Measurements from ENCODE around the gene KLHL22.

Gene KLHL22

GRCh38 chr22:20430720-20431510 lies 64.7 kb downstream of the KLHL22 start:
- TF ChIP-seq TAF1 (IDR thresholded peaks at IDR 0.05; ENCODE audit: borderline replicate concordance, low read depth, low read length) (no peak), POLR2AphosphoS5 (IDR thresholded peaks at IDR 0.05; ENCODE audit: low read depth, low read length) (no peak), POLR2A (IDR thresholded peaks at IDR 0.05; ENCODE audit: low read depth, low read length) (no peak)
- no peak for DNase-seq (ENCODE audit: insufficient read length)
- FAIRE-seq, result no peak

- FAIRE-seq (no peak), DNase-seq (ENCODE audit: insufficient read length) (no peak)
- TF ChIP-seq TAF1 (IDR thresholded peaks at IDR 0.05; ENCODE audit: borderline replicate concordance, low read depth, low read length) (no peak), POLR2A (IDR thresholded peaks at IDR 0.05; ENCODE audit: low read depth, low read length) (no peak), POLR2AphosphoS5 (IDR thresholded peaks at IDR 0.05; ENCODE audit: low read depth, low read length) (no peak)
Observed at GRCh38 chr22:20430101-20430719, 65.4 kb downstream of the KLHL22 start.

GRCh38 chr22:20429254-20430100 lies 66.1 kb downstream of the KLHL22 start:
- no peak for TF ChIP-seq TAF1 (IDR thresholded peaks at IDR 0.05; ENCODE audit: borderline replicate concordance, low read depth, low read length)
- no peak for TF ChIP-seq POLR2AphosphoS5 (IDR thresholded peaks at IDR 0.05; ENCODE audit: low read depth, low read length)
- no peak for TF ChIP-seq POLR2A (IDR thresholded peaks at IDR 0.05; ENCODE audit: low read depth, low read length)
- FAIRE-seq (peak; percentile 69), DNase-seq (ENCODE audit: insufficient read length) (peak; percentile 82)

- DNase-seq (ENCODE audit: insufficient read length), result no peak
- no peak for FAIRE-seq
- no peak for TF ChIP-seq POLR2AphosphoS5 (IDR thresholded peaks at IDR 0.05; ENCODE audit: low read depth, low read length)
- no peak for TF ChIP-seq TAF1 (IDR thresholded peaks at IDR 0.05; ENCODE audit: borderline replicate concordance, low read depth, low read length)
- TF ChIP-seq POLR2A (IDR thresholded peaks at IDR 0.05; ENCODE audit: low read depth, low read length), result no peak
Observed at GRCh38 chr22:20428496-20429253, 66.9 kb downstream of the KLHL22 start.

GRCh38 chr22:20427945-20428417 lies 67.6 kb downstream of the KLHL22 start:
- no peak for DNase-seq (ENCODE audit: insufficient read length)
- TF ChIP-seq POLR2AphosphoS5 (IDR thresholded peaks at IDR 0.05; ENCODE audit: low read depth, low read length) (no peak), POLR2A (IDR thresholded peaks at IDR 0.05; ENCODE audit: low read depth, low read length) (no peak), TAF1 (IDR thresholded peaks at IDR 0.05; ENCODE audit: borderline replicate concordance, low read depth, low read length) (no peak)
- no peak for FAIRE-seq

- DNase-seq (ENCODE audit: insufficient read length) (no peak), FAIRE-seq (no peak)
Observed at GRCh38 chr22:20427104-20427944, 68.3 kb downstream of the KLHL22 start.

GRCh38 chr22:20426259-20426615 lies 69.4 kb downstream of the KLHL22 start:
- no peak for TF ChIP-seq POLR2AphosphoS5 (IDR thresholded peaks at IDR 0.05; ENCODE audit: low read depth, low read length)
- no peak for TF ChIP-seq POLR2A (IDR thresholded peaks at IDR 0.05; ENCODE audit: low read depth, low read length)
- TF ChIP-seq TAF1 (IDR thresholded peaks at IDR 0.05; ENCODE audit: borderline replicate concordance, low read depth, low read length), result no peak
- DNase-seq (ENCODE audit: insufficient read length) (no peak), FAIRE-seq (no peak)

More at GRCh38 chr22:20427104-20427944, 68.3 kb downstream of the KLHL22 start:
- TF ChIP-seq POLR2AphosphoS5 (IDR thresholded peaks at IDR 0.05; ENCODE audit: low read depth, low read length) (no peak), POLR2A (IDR thresholded peaks at IDR 0.05; ENCODE audit: low read depth, low read length) (no peak), TAF1 (IDR thresholded peaks at IDR 0.05; ENCODE audit: borderline replicate concordance, low read depth, low read length) (no peak)

- FAIRE-seq (no peak), DNase-seq (ENCODE audit: insufficient read length) (no peak)
- TF ChIP-seq POLR2A (IDR thresholded peaks at IDR 0.05; ENCODE audit: low read depth, low read length) (no peak), TAF1 (IDR thresholded peaks at IDR 0.05; ENCODE audit: borderline replicate concordance, low read depth, low read length) (no peak)
Observed at GRCh38 chr22:20425566-20426258, 69.9 kb downstream of the KLHL22 start.

GRCh38 chr22:20424932-20425565 lies 70.5 kb downstream of the KLHL22 start:
- FAIRE-seq (no peak), DNase-seq (ENCODE audit: insufficient read length) (no peak)
- no peak for TF ChIP-seq TAF1 (IDR thresholded peaks at IDR 0.05; ENCODE audit: borderline replicate concordance, low read depth, low read length)

Data from GM12892 (cell line).